ENCODE results near the gene METTL17.

DNA sequence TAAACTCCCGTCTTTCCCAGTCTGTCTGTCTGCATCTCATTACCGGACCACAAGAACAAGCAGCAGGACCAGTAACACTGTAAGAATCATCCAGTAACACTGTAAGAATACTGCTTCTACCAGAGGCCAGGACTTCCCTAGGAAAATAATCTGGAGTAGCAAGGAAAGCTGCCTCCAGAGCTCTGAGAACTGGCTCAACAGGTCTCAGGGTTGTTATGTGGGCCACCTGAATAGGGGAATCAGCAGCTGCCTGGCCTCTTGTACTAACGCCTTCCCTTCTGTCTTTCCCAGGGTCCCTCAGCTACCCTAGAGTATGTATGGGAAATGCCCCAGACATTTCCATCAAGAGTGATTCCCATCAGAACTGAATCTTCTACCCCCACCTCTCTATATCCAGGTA is 8.4 kb downstream of the METTL17 start:
- TF ChIP-seq, protein P1, sequence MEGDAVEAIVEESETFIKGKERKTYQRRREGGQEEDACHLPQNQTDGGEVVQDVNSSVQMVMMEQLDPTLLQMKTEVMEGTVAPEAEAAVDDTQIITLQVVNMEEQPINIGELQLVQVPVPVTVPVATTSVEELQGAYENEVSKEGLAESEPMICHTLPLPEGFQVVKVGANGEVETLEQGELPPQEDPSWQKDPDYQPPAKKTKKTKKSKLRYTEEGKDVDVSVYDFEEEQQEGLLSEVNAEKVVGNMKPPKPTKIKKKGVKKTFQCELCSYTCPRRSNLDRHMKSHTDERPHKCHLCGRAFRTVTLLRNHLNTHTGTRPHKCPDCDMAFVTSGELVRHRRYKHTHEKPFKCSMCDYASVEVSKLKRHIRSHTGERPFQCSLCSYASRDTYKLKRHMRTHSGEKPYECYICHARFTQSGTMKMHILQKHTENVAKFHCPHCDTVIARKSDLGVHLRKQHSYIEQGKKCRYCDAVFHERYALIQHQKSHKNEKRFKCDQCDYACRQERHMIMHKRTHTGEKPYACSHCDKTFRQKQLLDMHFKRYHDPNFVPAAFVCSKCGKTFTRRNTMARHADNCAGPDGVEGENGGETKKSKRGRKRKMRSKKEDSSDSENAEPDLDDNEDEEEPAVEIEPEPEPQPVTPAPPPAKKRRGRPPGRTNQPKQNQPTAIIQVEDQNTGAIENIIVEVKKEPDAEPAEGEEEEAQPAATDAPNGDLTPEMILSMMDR (IDR thresholded peaks at IDR 0.05): no peak
- TF ChIP-seq ZFX (IDR thresholded peaks at IDR 0.05; ENCODE audit: borderline replicate concordance): no peak

Data from 22Rv1 (cell line).